ENCODE results near the gene UPK1A. TPM values are rescaled to one million over a fixed set of nuclear protein-coding genes. Genes with fewer than 3 reads are reported as not detected.

Gene UPK1A
- total RNA-seq, 1 experiment from 2014 or later: 0.69 TPM

GRCh38 chr19:35712567-35713505 lies 46.5 kb downstream of the UPK1A start:
- no peak for ATAC-seq
- TF ChIP-seq ELF1 (IDR thresholded peaks at IDR 0.05; ENCODE audit: borderline replicate concordance, low read depth) (no peak), ZFX (IDR thresholded peaks at IDR 0.05) (no peak), SRF (IDR thresholded peaks at IDR 0.05; ENCODE audit: low read depth) (no peak)
- ChIA-PET RAD21 (ENCODE audit: low non-redundant PET in 1 of 2, low total read pairs in 2 of 2, uncharacterized antibody in 2 of 2, unreplicated experiment in 2 of 2) (no interaction called here), POLR2A (interaction anchor here (1.2 kb wide), 1 partner anchor 35 kb away, joined by 3 read pairs; the partner anchor contains the start of gene LIN37), CTCF (interaction anchor here (0.9 kb wide), 1 partner anchor 157 kb away, joined by 3 read pairs; no protein-coding TSS in a partner anchor)
- intact Hi-C loops (cut with micrococcal nuclease): loop anchor here (10.0 kb wide), 1 partner anchor 358 kb away; the partner anchor contains the start of gene FFAR3
- no peak overlapping the region for H2AFZ ChIP-seq (ENCODE audit: low read depth, low read length, poor library complexity, severe bottlenecking)
- H3K9me2 ChIP-seq (ENCODE audit: insufficient read depth): no peaks in the 10 kb centered on the region
- peaks cover 9 to 33% of the 10 kb centered on the region in 2 experiments; a peak in 3 of 4 replicates for H3K4me1 ChIP-seq (ENCODE audit: control insufficient read depth in 1 of 2, insufficient read depth in 2 of 2, low read length in 2 of 2)
- H3K36me3 ChIP-seq (ENCODE audit: control insufficient read depth in 1 of 2, insufficient read depth in 2 of 2, low read length in 2 of 2): no peaks in the 10 kb centered on the region
- H3K79me2 ChIP-seq (ENCODE audit: insufficient read depth, low read length): peaks cover 5% of the 10 kb centered on the region; the same call in 1 of the 2 replicates
- DNase-seq (ENCODE audit: low read depth, low spot score): no peak
- no peak overlapping the region for H3K4me3 ChIP-seq (replicated peaks in 1 of 2; ENCODE audit: low read depth in 1 of 2, low read length in 2 of 2)
- no peak overlapping the region for H3K27ac ChIP-seq (ENCODE audit: low read depth, low read length)
- H3K27me3 ChIP-seq (ENCODE audit: insufficient read depth, low read length): no peaks in the 10 kb centered on the region
- H3K4me2 ChIP-seq (ENCODE audit: low read length): no peak overlapping the region
- no peak overlapping the region for H3K9ac ChIP-seq (ENCODE audit: low read length)
- BruUV-seq (replicated peaks): no TSS peak
- H4K20me1 ChIP-seq (ENCODE audit: insufficient read depth): no peaks in the 10 kb centered on the region
- H3K9me3 ChIP-seq (ENCODE audit: control insufficient read depth in 1 of 2, insufficient read depth in 1 of 2, low read depth in 1 of 2, low read length in 2 of 2): no peaks in the 10 kb centered on the region

GRCh38 chr19:35713506-35713850 lies 47.2 kb downstream of the UPK1A start:
- Histone ChIP-seq H3K4me3 (replicated peaks in 1 of 2; ENCODE audit: low read depth in 1 of 2, low read length in 2 of 2) (no peak overlapping the region), H3K27me3 (ENCODE audit: insufficient read depth, low read length) (no peaks in the 10 kb centered on the region), H3K4me1 (ENCODE audit: control insufficient read depth in 1 of 2, insufficient read depth in 2 of 2, low read length in 2 of 2) (peaks cover 9 to 33% of the 10 kb centered on the region in 2 experiments; a peak in 3 of 4 replicates), H3K9ac (ENCODE audit: low read length) (no peak overlapping the region), H3K4me2 (ENCODE audit: low read length) (no peak overlapping the region), H3K79me2 (ENCODE audit: insufficient read depth, low read length) (peaks cover 8% of the 10 kb centered on the region), H3K27ac (ENCODE audit: low read depth, low read length) (no peak overlapping the region), H2AFZ (ENCODE audit: low read depth, low read length, poor library complexity, severe bottlenecking) (no peak overlapping the region), H3K9me3 (ENCODE audit: control insufficient read depth in 1 of 2, insufficient read depth in 1 of 2, low read depth in 1 of 2, low read length in 2 of 2) (no peaks in the 10 kb centered on the region), H4K20me1 (ENCODE audit: insufficient read depth) (no peaks in the 10 kb centered on the region), H3K36me3 (ENCODE audit: control insufficient read depth in 1 of 2, insufficient read depth in 2 of 2, low read length in 2 of 2) (no peaks in the 10 kb centered on the region), H3K9me2 (ENCODE audit: insufficient read depth) (no peaks in the 10 kb centered on the region)
- TF ChIP-seq TCF7L2 (IDR thresholded peaks at IDR 0.05; ENCODE audit: borderline replicate concordance, extremely low read depth, insufficient read depth, insufficient read length): no peak
- TF ChIP-seq, protein P1, sequence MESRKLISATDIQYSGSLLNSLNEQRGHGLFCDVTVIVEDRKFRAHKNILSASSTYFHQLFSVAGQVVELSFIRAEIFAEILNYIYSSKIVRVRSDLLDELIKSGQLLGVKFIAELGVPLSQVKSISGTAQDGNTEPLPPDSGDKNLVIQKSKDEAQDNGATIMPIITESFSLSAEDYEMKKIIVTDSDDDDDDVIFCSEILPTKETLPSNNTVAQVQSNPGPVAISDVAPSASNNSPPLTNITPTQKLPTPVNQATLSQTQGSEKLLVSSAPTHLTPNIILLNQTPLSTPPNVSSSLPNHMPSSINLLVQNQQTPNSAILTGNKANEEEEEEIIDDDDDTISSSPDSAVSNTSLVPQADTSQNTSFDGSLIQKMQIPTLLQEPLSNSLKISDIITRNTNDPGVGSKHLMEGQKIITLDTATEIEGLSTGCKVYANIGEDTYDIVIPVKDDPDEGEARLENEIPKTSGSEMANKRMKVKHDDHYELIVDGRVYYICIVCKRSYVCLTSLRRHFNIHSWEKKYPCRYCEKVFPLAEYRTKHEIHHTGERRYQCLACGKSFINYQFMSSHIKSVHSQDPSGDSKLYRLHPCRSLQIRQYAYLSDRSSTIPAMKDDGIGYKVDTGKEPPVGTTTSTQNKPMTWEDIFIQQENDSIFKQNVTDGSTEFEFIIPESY (IDR thresholded peaks at IDR 0.05; ENCODE audit: extremely low read depth, insufficient replicate concordance, low read length): no peak
- no peak for TF ChIP-seq SIN3A (IDR thresholded peaks at IDR 0.05; ENCODE audit: low read depth)
- no peak for TF ChIP-seq CBX3 (IDR thresholded peaks at IDR 0.05; ENCODE audit: low read depth)
- no peak for TF ChIP-seq CEBPB (IDR thresholded peaks at IDR 0.05; ENCODE audit: low read depth)
- no peak for TF ChIP-seq SRF (IDR thresholded peaks at IDR 0.05; ENCODE audit: low read depth)
- TF ChIP-seq YY1 (IDR thresholded peaks at IDR 0.05; ENCODE audit: extremely low read depth, insufficient replicate concordance, low read depth, low read length): no peak
- no peak for TF ChIP-seq SP1 (IDR thresholded peaks at IDR 0.05; ENCODE audit: low read depth)
- TF ChIP-seq, protein P2, sequence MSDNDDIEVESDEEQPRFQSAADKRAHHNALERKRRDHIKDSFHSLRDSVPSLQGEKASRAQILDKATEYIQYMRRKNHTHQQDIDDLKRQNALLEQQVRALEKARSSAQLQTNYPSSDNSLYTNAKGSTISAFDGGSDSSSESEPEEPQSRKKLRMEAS (IDR thresholded peaks at IDR 0.05): no peak
- no peak for TF ChIP-seq EZH2phosphoT487 (IDR thresholded peaks at IDR 0.05; ENCODE audit: borderline replicate concordance)
- TF ChIP-seq EZH2 (IDR thresholded peaks at IDR 0.05): no peak
- no peak for TF ChIP-seq JUND (IDR thresholded peaks at IDR 0.05)
- TF ChIP-seq POLR2AphosphoS5 (IDR thresholded peaks at IDR 0.05; ENCODE audit: low read depth, low read length): no peak
- no peak for TF ChIP-seq EGR1 (IDR thresholded peaks at IDR 0.05; ENCODE audit: low read depth)
- TF ChIP-seq, protein P3, sequence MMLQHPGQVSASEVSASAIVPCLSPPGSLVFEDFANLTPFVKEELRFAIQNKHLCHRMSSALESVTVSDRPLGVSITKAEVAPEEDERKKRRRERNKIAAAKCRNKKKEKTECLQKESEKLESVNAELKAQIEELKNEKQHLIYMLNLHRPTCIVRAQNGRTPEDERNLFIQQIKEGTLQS (IDR thresholded peaks at IDR 0.05): no peak
- no peak for TF ChIP-seq POLR2A (IDR thresholded peaks at IDR 0.05; ENCODE audit: borderline replicate concordance, extremely low read depth, insufficient read depth, insufficient read length)
- RAD21 ChIA-PET (ENCODE audit: low non-redundant PET in 1 of 2, low total read pairs in 2 of 2, uncharacterized antibody in 2 of 2, unreplicated experiment in 2 of 2): no interaction called here
- no peak for DNase-seq (ENCODE audit: low read depth, low spot score)
- intact Hi-C loops (cut with micrococcal nuclease): loop anchor here (10.0 kb wide), 1 partner anchor 359 kb away; the partner anchor contains the start of gene FFAR3
- no TSS peak for BruUV-seq (replicated peaks)
- POLR2A ChIA-PET: no interaction called here
- ATAC-seq: no peak
- CTCF ChIA-PET: no interaction called here

Data from HCT116 (cell line).